Vagina (tissue), 2 donors: Measurements from ENCODE around the gene AURKA.

ENCODE experiments used
- POLR2AphosphoS5 ChIP-seq, 2 donors: sonication (generic); formaldehyde crosslinking; IDR thresholded peaks; one replicate each; pipeline ENCODE4 v1.9.0; 2017; ENCODE audit warnings: antibody characterized with exemption in 2 of 2, mild to moderate bottlenecking in 2 of 2, low read depth in 1 of 2; ENCODE audit not compliant: insufficient read depth in 1 of 2
- TF ChIP-seq, protein P1 (sequence below), 3 experiments: fragments of 450-650 bp in 2 of 3; fragments of 200-600 bp in 1 of 3; sonication (generic) in 1 of 3; IDR thresholded peaks; one replicate each; pipeline ENCODE4 v1.5.1; 2017 to 2019; ENCODE audit warnings: antibody characterized with exemption in 3 of 3, mild to moderate bottlenecking in 2 of 3, moderate library complexity in 2 of 3

DNA sequence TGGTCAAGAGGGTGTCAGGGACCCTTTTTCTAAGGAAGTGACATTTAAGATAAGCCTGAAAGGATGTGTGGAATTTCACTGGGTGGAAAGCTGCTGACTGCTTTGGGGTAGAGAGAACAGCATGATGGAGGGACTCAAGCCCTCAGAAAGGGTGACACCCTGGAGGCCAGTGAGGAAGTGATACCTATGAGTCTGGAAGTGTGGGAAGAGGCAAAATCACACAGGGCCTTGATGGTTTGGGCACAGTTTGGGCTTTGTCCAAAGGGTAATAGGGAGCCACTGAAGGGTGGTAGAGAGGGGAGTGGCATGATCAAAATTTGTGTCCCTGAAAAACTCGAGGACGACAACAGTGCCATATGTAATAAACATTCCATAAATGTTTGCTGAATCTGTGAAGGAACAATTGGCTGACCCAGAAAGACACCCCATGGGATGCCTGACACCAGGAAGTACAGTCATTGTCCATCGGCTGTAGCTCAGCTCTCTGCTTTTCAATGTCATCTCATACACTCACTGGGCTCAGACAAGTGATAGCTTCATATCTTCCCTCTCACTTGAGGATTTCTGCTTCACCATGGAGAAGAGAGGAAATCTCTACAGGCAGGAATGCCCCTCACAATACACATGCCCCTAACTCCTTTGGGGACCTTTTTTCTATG is 41.3 kb upstream of the AURKA start:
- no peak for TF ChIP-seq POLR2AphosphoS5 (IDR thresholded peaks at IDR 0.05; ENCODE audit: insufficient read depth in 1 of 2, low read depth in 1 of 2)
- TF ChIP-seq, protein P1, sequence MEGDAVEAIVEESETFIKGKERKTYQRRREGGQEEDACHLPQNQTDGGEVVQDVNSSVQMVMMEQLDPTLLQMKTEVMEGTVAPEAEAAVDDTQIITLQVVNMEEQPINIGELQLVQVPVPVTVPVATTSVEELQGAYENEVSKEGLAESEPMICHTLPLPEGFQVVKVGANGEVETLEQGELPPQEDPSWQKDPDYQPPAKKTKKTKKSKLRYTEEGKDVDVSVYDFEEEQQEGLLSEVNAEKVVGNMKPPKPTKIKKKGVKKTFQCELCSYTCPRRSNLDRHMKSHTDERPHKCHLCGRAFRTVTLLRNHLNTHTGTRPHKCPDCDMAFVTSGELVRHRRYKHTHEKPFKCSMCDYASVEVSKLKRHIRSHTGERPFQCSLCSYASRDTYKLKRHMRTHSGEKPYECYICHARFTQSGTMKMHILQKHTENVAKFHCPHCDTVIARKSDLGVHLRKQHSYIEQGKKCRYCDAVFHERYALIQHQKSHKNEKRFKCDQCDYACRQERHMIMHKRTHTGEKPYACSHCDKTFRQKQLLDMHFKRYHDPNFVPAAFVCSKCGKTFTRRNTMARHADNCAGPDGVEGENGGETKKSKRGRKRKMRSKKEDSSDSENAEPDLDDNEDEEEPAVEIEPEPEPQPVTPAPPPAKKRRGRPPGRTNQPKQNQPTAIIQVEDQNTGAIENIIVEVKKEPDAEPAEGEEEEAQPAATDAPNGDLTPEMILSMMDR (IDR thresholded peaks at IDR 0.05), result no peak
